Nucleus accumbens (tissue), 56 donors: ENCODE data around the gene TOMM70.
A peak's percentile ranks its signal among the peaks of the same experiment; 100 is the strongest.
"Not testable (repeated sequence)": the region's sequence is repeated elsewhere in the genome, so short reads cannot be mapped to it uniquely, and the experiment has no call there.

ENCODE experiments used
- DNase-seq, 56 donors: peaks; one replicate each; lab custom pipeline; 2025; lab: John Stamatoyannopoulos, UW

The TOMM70 gene

GRCh38 chr3:100400780-100401673 lies at the start of gene TOMM70, which contains the start of gene LNP1:
Gene TOMM70, minus strand, starts transcription at chr3:100401089. Its CDS starts 140 bp downstream, at chr3:100400949.
Gene LNP1, plus strand, starts transcription at chr3:100401539. Its CDS starts 28,191 bp downstream, at chr3:100429730.
- peak; percentile 83 to 99 (median 96) for DNase-seq

- DNase-seq, result no peak
Observed at GRCh38 chr3:100449214-100449613, 48.3 kb upstream of the TOMM70 start.

GRCh38 chr3:100448079-100448478 lies 47.2 kb upstream of the TOMM70 start:
- no peak for DNase-seq

- not testable (repeated sequence) for DNase-seq
Observed at GRCh38 chr3:100447067-100447466, 46.2 kb upstream of the TOMM70 start.

GRCh38 chr3:100443690-100444089 lies 42.8 kb upstream of the TOMM70 start:
- no peak for DNase-seq

GRCh38 chr3:100440895-100441294 lies 40.0 kb upstream of the TOMM70 start:
- DNase-seq, result no peak

GRCh38 chr3:100438623-100438974 lies 37.7 kb upstream of the TOMM70 start:
- no peak for DNase-seq

GRCh38 chr3:100437721-100438622 lies 37.1 kb upstream of the TOMM70 start:
- DNase-seq, result no peak

GRCh38 chr3:100436951-100437350 lies 36.1 kb upstream of the TOMM70 start:
- no peak for DNase-seq

GRCh38 chr3:100429187-100429716 lies 28.4 kb upstream of the TOMM70 start:
- DNase-seq, result no peak

- no peak for DNase-seq
Observed at GRCh38 chr3:100427699-100428098, 26.8 kb upstream of the TOMM70 start.

- DNase-seq, result no peak
Observed at GRCh38 chr3:100426067-100426682, 25.3 kb upstream of the TOMM70 start.

GRCh38 chr3:100425316-100425715 lies 24.4 kb upstream of the TOMM70 start:
- no peak for DNase-seq

GRCh38 chr3:100424261-100424660 lies 23.4 kb upstream of the TOMM70 start:
- DNase-seq, result no peak

GRCh38 chr3:100423611-100424010 lies 22.7 kb upstream of the TOMM70 start:
- peak in 3 of 56 donors; percentile 4 to 6 (median 4) for DNase-seq

GRCh38 chr3:100420885-100421284 lies 20.0 kb upstream of the TOMM70 start:
- no peak for DNase-seq

GRCh38 chr3:100419406-100419805 lies 18.5 kb upstream of the TOMM70 start:
- no peak for DNase-seq

GRCh38 chr3:100416863-100417262 lies 16.0 kb upstream of the TOMM70 start:
- DNase-seq, result no peak

- no peak for DNase-seq
Observed at GRCh38 chr3:100416176-100416575, 15.3 kb upstream of the TOMM70 start.

- no peak for DNase-seq
Observed at GRCh38 chr3:100413613-100414012, 12.7 kb upstream of the TOMM70 start.
